ENCODE measurements around the gene HS3ST4.
A peak's percentile ranks its signal among the peaks of the same experiment; 100 is the strongest.
"Not testable (repeated sequence)": the region's sequence is repeated elsewhere in the genome, so short reads cannot be mapped to it uniquely, and the experiment has no call there.

Gene HS3ST4

GRCh38 chr16:26087091-26087490 lies 395.3 kb downstream of the HS3ST4 start:
- DNase-seq = no peak

GRCh38 chr16:26091511-26091910 lies 399.8 kb downstream of the HS3ST4 start:
- no peak for DNase-seq

- not testable (repeated sequence) for DNase-seq
Measured at GRCh38 chr16:26098206-26098605, 406.4 kb downstream of the HS3ST4 start.

GRCh38 chr16:26102369-26102768 lies 410.6 kb downstream of the HS3ST4 start:
- no peak for DNase-seq

- DNase-seq = no peak
Measured at GRCh38 chr16:26108836-26109505, 417.2 kb downstream of the HS3ST4 start.

GRCh38 chr16:26111900-26112299 lies 420.1 kb downstream of the HS3ST4 start:
- DNase-seq = no peak

- DNase-seq = no peak
Measured at GRCh38 chr16:26118575-26118974, 426.8 kb downstream of the HS3ST4 start.

GRCh38 chr16:26120729-26121128 lies 429.0 kb downstream of the HS3ST4 start:
- DNase-seq = no peak

GRCh38 chr16:26128296-26128695 lies 436.5 kb downstream of the HS3ST4 start:
- no peak for DNase-seq

GRCh38 chr16:26129997-26130396 lies 438.2 kb downstream of the HS3ST4 start:
- DNase-seq = no peak

- DNase-seq = no peak
Measured at GRCh38 chr16:26133416-26134093, 441.8 kb downstream of the HS3ST4 start.

GRCh38 chr16:26134588-26134987 lies 442.8 kb downstream of the HS3ST4 start:
- no peak for DNase-seq

- peak in 14 of 56 donors; percentile 0 to 50 (median 12) for DNase-seq
Measured at GRCh38 chr16:26137956-26138355, 446.2 kb downstream of the HS3ST4 start.

GRCh38 chr16:26139091-26139490 lies 447.3 kb downstream of the HS3ST4 start:
- DNase-seq = peak in 9 of 56 donors; percentile 0 to 18 (median 2)

GRCh38 chr16:26139884-26140283 lies 448.1 kb downstream of the HS3ST4 start:
- DNase-seq = no peak

- peak in 3 of 56 donors; percentile 0 to 2 (median 1) for DNase-seq
Measured at GRCh38 chr16:26149364-26150190, 457.8 kb downstream of the HS3ST4 start.

GRCh38 chr16:26155221-26155620 lies 463.5 kb downstream of the HS3ST4 start:
- DNase-seq = no peak

GRCh38 chr16:26157319-26157718 lies 465.6 kb downstream of the HS3ST4 start:
- DNase-seq = no peak

- DNase-seq = no peak
Measured at GRCh38 chr16:26158142-26158759, 466.5 kb downstream of the HS3ST4 start.

- DNase-seq = no peak
Measured at GRCh38 chr16:26161461-26162180, 469.9 kb downstream of the HS3ST4 start.

- peak in 11 of 56 donors; percentile 0 to 42 (median 9) for DNase-seq
Measured at GRCh38 chr16:26169473-26169872, 477.7 kb downstream of the HS3ST4 start.
